ENCODE measurements around the gene MET.

The MET gene

GRCh38 chr7:116843378-116843777 is 171.4 kb downstream of the MET start:
- DNase-seq, result no peak

Data from nucleus accumbens (tissue), 56 donors.